Endodermal cell (in vitro differentiated cells): Measurements from ENCODE around the gene SIM1. TPM values are rescaled to one million over a fixed set of nuclear protein-coding genes. Genes with fewer than 3 reads are reported as not detected.
A peak's percentile ranks its signal among the peaks of the same experiment; 100 is the strongest.

Source experiments
- DNase-seq: peaks from one replicate; pipeline ENCODE4 v3.0.0-alpha.2; 2017
- H3K27ac ChIP-seq: 2 replicates; pipeline ENCODE4 v1.5.1; 2013; ENCODE audit warnings: mild to moderate bottlenecking, low read depth, low read length, moderate library complexity
- H3K27me3 ChIP-seq: 2 replicates; pipeline ENCODE4 v1.6.1; 2013; ENCODE audit warnings: mild to moderate bottlenecking, low read length, moderate library complexity; ENCODE audit not compliant: insufficient read depth, control insufficient read depth, poor library complexity, severe bottlenecking
- H3K36me3 ChIP-seq: 2 replicates; pipeline ENCODE4 v1.7.0; 2013; ENCODE audit warnings: mild to moderate bottlenecking, low read length, moderate library complexity; ENCODE audit not compliant: control insufficient read depth, insufficient read depth
- H3K4me1 ChIP-seq: one replicate; pipeline ENCODE4 v1.7.0; 2013; ENCODE audit warnings: low read length; ENCODE audit not compliant: control insufficient read depth, insufficient read depth
- H3K4me3 ChIP-seq: 2 replicates; pipeline ENCODE4 v1.5.1; 2013; ENCODE audit warnings: mild to moderate bottlenecking, low read length, moderate library complexity
- H3K9ac ChIP-seq: 2 replicates; pipeline ENCODE4 v1.6.1; 2013; ENCODE audit warnings: mild to moderate bottlenecking, low read length, moderate library complexity; ENCODE audit not compliant: poor library complexity, severe bottlenecking; ENCODE audit errors: extremely low read depth
- H3K9me3 ChIP-seq: 2 replicates; pipeline ENCODE4 v1.6.1; 2013; ENCODE audit warnings: mild to moderate bottlenecking, low read length, moderate library complexity; ENCODE audit not compliant: control insufficient read depth
- H3K27ac Mint-ChIP-seq: 2 replicates; pipeline ENCODE4 v1.8.0; 2020; ENCODE audit warnings: mixed read lengths
- H3K27me3 Mint-ChIP-seq: 2 replicates; pipeline ENCODE4 v1.8.0; 2021; ENCODE audit warnings: mild to moderate bottlenecking, mixed read lengths; ENCODE audit not compliant: insufficient read depth
- H3K36me3 Mint-ChIP-seq: 2 replicates; pipeline ENCODE4 v1.8.0; 2020; ENCODE audit warnings: low read depth, mixed read lengths
- H3K4me1 Mint-ChIP-seq: 2 replicates; pipeline ENCODE4 v1.8.0; 2020; ENCODE audit warnings: mixed read lengths
- H3K4me3 Mint-ChIP-seq: 2 replicates; pipeline ENCODE4 v1.8.0; 2020; ENCODE audit warnings: mild to moderate bottlenecking, moderate library complexity, mixed read lengths
- H3K9me3 Mint-ChIP-seq: 2 replicates; pipeline ENCODE4 v1.8.0; 2020; ENCODE audit warnings: mild to moderate bottlenecking, mixed read lengths
- WGBS, 2 experiments: methylation state at CpG; one replicate each; pipeline versions ENCODE4 v1.1.5 to v1.1.7; 2013; ENCODE audit warnings: missing lambda C conversion rate in 2 of 2, mixed read lengths in 1 of 2; ENCODE audit not compliant: insufficient coverage in 1 of 2, insufficient read length in 1 of 2; 5-methylcytosine and 5-hydroxymethylcytosine counted together
- total RNA-seq, 2 donors: library from RNA; stranded (reverse); fragmentation: NEBNext Ultra II Directional in 1 of 2; extraction: Animal tissue kit (Norgen Biotek cat#: 25700) in 1 of 2; gene quantifications; 2 replicates in 1 of 2; 3 replicates in 1 of 2; pipeline ENCODE4 v1.2.1, GENCODE V29; 2021
- TF ChIP-seq, protein P1 (sequence below): fragments of 200-600 bp; sonication (generic); conservative IDR thresholded peaks from 2 replicates; pipeline ENCODE4 v1.5.0; 2021; ENCODE audit warnings: antibody characterized with exemption, mild to moderate bottlenecking

Gene SIM1
- total RNA-seq, 2 donors from 2014 or later = 0.07 to 0.31 TPM

DNA sequence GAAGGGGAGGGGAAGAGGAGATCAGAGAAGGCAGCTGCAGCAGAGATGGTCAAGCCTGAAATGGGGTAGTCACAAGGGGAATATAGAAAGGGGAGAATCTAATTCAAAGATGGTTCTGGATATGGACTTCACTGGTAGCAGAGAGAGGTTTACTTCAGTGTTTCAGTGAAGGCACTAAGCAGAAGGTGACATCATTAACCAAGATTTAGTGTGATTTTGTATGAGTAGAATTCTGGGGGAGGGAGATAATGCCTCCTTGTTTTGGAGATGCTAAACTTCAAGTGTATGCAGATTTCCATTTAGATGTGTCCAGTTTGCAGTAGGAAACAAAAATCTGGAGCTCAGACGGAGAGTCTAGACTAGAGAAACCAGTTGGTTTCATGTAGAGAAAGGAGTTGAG lies 13.1 kb downstream of the SIM1 start:
- 65% methylated on average over 1 of the region's 1 CpG; no CpG with 5 or more reads in 1 of the 2 experiments for WGBS, 2 experiments
- peaks cover 100% of the 10 kb centered on the region for H3K27me3 ChIP-seq

DNA sequence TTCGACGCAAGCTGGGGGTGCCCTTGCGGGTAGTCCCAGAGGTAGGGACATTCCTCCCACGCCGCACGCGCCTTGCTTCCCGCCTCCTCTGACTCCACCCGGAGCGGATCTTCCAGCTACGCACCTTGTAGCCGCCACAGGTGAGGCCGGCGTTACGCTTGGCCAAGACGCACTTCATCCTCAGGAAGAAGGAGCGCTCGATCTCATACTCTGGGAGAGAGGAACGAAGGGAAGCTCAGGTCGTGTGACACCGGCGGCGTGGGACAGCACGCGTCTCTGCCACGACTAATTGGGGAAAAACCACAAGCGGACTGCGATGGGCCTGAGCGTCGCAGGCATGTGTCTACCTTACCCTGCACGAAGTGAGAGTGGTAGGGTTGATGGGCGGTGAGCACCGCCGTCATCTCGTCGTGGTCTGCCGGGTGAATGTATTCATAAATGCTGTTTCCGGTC lies 15.5 kb downstream of the SIM1 start:
- H3K27me3 ChIP-seq = peaks cover 100% of the 10 kb centered on the region

More for the DNA sequence above, 13.1 kb downstream of the SIM1 start:
- no peaks in the 10 kb centered on the region for H3K9me3 ChIP-seq
- peaks cover 24% of the 10 kb centered on the region for H3K4me1 Mint-ChIP-seq
- H3K4me3 Mint-ChIP-seq = no peak overlapping the region
- no peak overlapping the region for H3K4me3 ChIP-seq
- no peak overlapping the region for H3K9ac ChIP-seq
- no peak for DNase-seq
- H3K4me1 ChIP-seq = peaks cover 1% of the 10 kb centered on the region
- H3K36me3 ChIP-seq = no peaks in the 10 kb centered on the region
- H3K9me3 Mint-ChIP-seq = no peaks in the 10 kb centered on the region
- no peak overlapping the region for H3K27ac ChIP-seq
- H3K27me3 Mint-ChIP-seq = no peaks in the 10 kb centered on the region
- no peak overlapping the region for H3K27ac Mint-ChIP-seq
- TF ChIP-seq, protein P1, sequence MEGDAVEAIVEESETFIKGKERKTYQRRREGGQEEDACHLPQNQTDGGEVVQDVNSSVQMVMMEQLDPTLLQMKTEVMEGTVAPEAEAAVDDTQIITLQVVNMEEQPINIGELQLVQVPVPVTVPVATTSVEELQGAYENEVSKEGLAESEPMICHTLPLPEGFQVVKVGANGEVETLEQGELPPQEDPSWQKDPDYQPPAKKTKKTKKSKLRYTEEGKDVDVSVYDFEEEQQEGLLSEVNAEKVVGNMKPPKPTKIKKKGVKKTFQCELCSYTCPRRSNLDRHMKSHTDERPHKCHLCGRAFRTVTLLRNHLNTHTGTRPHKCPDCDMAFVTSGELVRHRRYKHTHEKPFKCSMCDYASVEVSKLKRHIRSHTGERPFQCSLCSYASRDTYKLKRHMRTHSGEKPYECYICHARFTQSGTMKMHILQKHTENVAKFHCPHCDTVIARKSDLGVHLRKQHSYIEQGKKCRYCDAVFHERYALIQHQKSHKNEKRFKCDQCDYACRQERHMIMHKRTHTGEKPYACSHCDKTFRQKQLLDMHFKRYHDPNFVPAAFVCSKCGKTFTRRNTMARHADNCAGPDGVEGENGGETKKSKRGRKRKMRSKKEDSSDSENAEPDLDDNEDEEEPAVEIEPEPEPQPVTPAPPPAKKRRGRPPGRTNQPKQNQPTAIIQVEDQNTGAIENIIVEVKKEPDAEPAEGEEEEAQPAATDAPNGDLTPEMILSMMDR = no peak
- H3K36me3 Mint-ChIP-seq = no peaks in the 10 kb centered on the region

DNA sequence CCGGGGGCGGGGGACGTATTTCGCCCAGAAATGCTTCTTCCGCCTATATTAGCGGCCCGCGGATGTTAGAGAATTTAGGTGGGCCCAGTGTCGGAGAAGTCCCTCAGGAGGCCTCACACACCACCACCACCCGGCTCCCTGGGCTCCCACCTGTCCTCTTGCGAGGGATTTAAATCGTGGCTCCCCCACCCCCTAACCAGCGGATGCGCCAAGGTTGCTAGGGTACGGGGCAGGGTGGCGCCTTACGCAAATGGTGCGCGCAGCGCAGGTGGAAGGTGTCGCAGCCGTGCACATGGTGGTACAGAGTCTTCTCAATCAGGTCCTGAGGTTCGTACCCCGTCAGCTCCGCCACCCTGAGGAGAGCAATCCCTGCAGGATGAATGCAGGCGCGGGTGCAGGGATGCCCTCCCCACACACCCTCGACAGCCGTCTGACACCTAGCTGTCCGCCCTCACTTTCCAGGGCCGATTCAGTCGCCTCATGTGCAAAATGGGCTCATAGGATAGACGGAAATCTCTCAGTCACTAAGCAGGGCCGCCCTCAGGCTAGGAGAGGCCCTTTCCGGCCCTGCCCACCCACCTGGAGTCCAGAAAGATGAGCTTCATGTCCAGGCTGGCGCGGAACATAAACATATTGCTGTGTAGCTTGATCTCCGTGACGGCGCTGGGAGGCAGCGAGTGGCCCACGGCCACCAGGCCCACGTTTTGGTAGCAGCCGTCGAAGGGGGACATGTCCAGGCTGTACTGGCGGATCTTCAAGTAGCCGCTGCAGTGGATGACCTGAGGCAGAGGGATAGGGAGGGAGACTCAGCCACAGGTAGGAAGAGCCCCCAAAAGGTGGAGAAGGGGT lies 16.6 kb downstream of the SIM1 start:
- H3K27me3 ChIP-seq = peaks cover 99% of the 10 kb centered on the region
- Mint-ChIP-seq H3K27ac (no peak overlapping the region), H3K4me3 (peak overlapping the region; percentile 46), H3K36me3 (no peaks in the 10 kb centered on the region), H3K4me1 (peaks cover 7% of the 10 kb centered on the region), H3K9me3 (no peaks in the 10 kb centered on the region), H3K27me3 (peaks cover 5% of the 10 kb centered on the region)
- TF ChIP-seq, protein P1 = no peak
- peaks cover 5% of the 10 kb centered on the region for H3K4me1 ChIP-seq
- H3K36me3 ChIP-seq = no peaks in the 10 kb centered on the region
- H3K9ac ChIP-seq = no peak overlapping the region
- no peaks in the 10 kb centered on the region for H3K9me3 ChIP-seq
- WGBS, 2 experiments = 11 to 13% methylated on average over 28 to 47 of the region's 47 CpGs
- peak; percentile 63 for DNase-seq
- H3K27ac ChIP-seq = no peak overlapping the region
- H3K4me3 ChIP-seq = peak overlapping the region; percentile 72

More for the DNA sequence above, 15.5 kb downstream of the SIM1 start:
- H3K4me1 Mint-ChIP-seq = peaks cover 12% of the 10 kb centered on the region
- H3K27ac ChIP-seq = no peak overlapping the region
- no peaks in the 10 kb centered on the region for H3K9me3 ChIP-seq
- DNase-seq = no peak
- H3K9ac ChIP-seq = no peak overlapping the region
- no peaks in the 10 kb centered on the region for H3K36me3 ChIP-seq
- no peak overlapping the region for H3K4me3 ChIP-seq
- peaks cover 5% of the 10 kb centered on the region for H3K4me1 ChIP-seq
- H3K36me3 Mint-ChIP-seq = no peaks in the 10 kb centered on the region
- H3K4me3 Mint-ChIP-seq = no peak overlapping the region
- H3K27me3 Mint-ChIP-seq = no peaks in the 10 kb centered on the region
- no peak overlapping the region for H3K27ac Mint-ChIP-seq
- TF ChIP-seq, protein P1 = no peak
- H3K9me3 Mint-ChIP-seq = no peaks in the 10 kb centered on the region
- 16 to 20% methylated on average over 25 to 38 of the region's 38 CpGs for WGBS, 2 experiments
